ENCODE measurements around the gene NOL9.
A peak's percentile ranks its signal among the peaks of the same experiment; 100 is the strongest.

Gene NOL9

GRCh38 chr1:6585841-6586240 is 31.5 kb upstream of the NOL9 start:
- no peak overlapping the region for H3K4me2 ChIP-seq (ENCODE audit: insufficient read depth, low read length, poor library complexity, severe bottlenecking)
- H3K27ac ChIP-seq (replicated peaks; ENCODE audit: low read length), result no peak overlapping the region

GRCh38 chr1:6585081-6585722 is 30.9 kb upstream of the NOL9 start:
- no peaks in the 10 kb centered on the region for H3K9me3 ChIP-seq (replicated peaks in 1 of 2; ENCODE audit: control insufficient read depth in 2 of 2, insufficient read depth in 1 of 2, low read depth in 1 of 2, low read length in 2 of 2)
- no peak overlapping the region for H2AFZ ChIP-seq (ENCODE audit: low read length)
- no peak overlapping the region for H2BK120ac ChIP-seq (ENCODE audit: low read depth, low read length)
- no peak for DNase-seq (ENCODE audit: low spot score)
- H3K36me3 ChIP-seq (replicated peaks in 1 of 2; ENCODE audit: control insufficient read depth in 2 of 2, insufficient read depth in 2 of 2, low read length in 2 of 2), result peaks cover 29 to 51% of the 10 kb centered on the region in 2 donors
- peaks cover 15% of the 10 kb centered on the region for H3K79me1 ChIP-seq (ENCODE audit: low read depth, low read length)
- H2AK5ac ChIP-seq (ENCODE audit: low read depth, low read length), result no peak overlapping the region
- H3K18ac ChIP-seq (ENCODE audit: low read length), result no peak overlapping the region
- H2BK15ac ChIP-seq (ENCODE audit: low read length), result no peak overlapping the region
- H4K8ac ChIP-seq (ENCODE audit: low read depth, low read length), result peak overlapping the region; percentile 43
- H3K23ac ChIP-seq (ENCODE audit: low read depth, low read length, poor library complexity), result no peak overlapping the region
- H3K4me1 ChIP-seq (ENCODE audit: control insufficient read depth in 2 of 2, insufficient read depth in 1 of 2, low read depth in 1 of 2, low read length in 2 of 2), result peaks cover 7 to 10% of the 10 kb centered on the region in 2 donors
- peak overlapping the region; percentile 60 for H3K9ac ChIP-seq (ENCODE audit: low read depth, low read length, poor library complexity)
- H3K4me3 ChIP-seq (ENCODE audit: low read length in 2 of 2), result no peak overlapping the region
- H3K27me3 ChIP-seq (ENCODE audit: control insufficient read depth in 3 of 3, insufficient read depth in 3 of 3, low read depth in 1 of 3, low read length in 3 of 3), result no peaks in the 10 kb centered on the region
- WGBS, 2 donors (ENCODE audit: extremely low coverage in 2 of 2, insufficient read length in 2 of 2, insufficient replicate concordance in 1 of 2), result no CpG with 5 or more reads among the region's 12 CpGs
- no peak overlapping the region for H3K4me2 ChIP-seq (ENCODE audit: insufficient read depth, low read length, poor library complexity, severe bottlenecking)
- no peak overlapping the region for H2BK12ac ChIP-seq (ENCODE audit: low read length)
- no peak overlapping the region for H3K4ac ChIP-seq (ENCODE audit: low read length)
- no peak overlapping the region for H3K27ac ChIP-seq (replicated peaks; ENCODE audit: low read length)
- peak overlapping the region; percentile 24 for H2BK5ac ChIP-seq (ENCODE audit: low read length)
- H4K91ac ChIP-seq (ENCODE audit: low read depth, low read length, poor library complexity), result no peak overlapping the region
- no peak overlapping the region for H3K14ac ChIP-seq (ENCODE audit: low read length)

More at GRCh38 chr1:6585841-6586240, 31.5 kb upstream of the NOL9 start:
- H3K4me1 ChIP-seq (ENCODE audit: control insufficient read depth in 2 of 2, insufficient read depth in 1 of 2, low read depth in 1 of 2, low read length in 2 of 2), result peaks cover 1 to 4% of the 10 kb centered on the region in 2 donors
- DNase-seq (ENCODE audit: low spot score), result no peak
- H3K23ac ChIP-seq (ENCODE audit: low read depth, low read length, poor library complexity), result no peak overlapping the region
- H3K36me3 ChIP-seq (replicated peaks in 1 of 2; ENCODE audit: control insufficient read depth in 2 of 2, insufficient read depth in 2 of 2, low read length in 2 of 2), result peaks cover 29 to 57% of the 10 kb centered on the region in 2 donors
- no peak overlapping the region for H4K91ac ChIP-seq (ENCODE audit: low read depth, low read length, poor library complexity)
- H3K79me1 ChIP-seq (ENCODE audit: low read depth, low read length), result peaks cover 12% of the 10 kb centered on the region
- H3K9ac ChIP-seq (ENCODE audit: low read depth, low read length, poor library complexity), result no peak overlapping the region
- no peaks in the 10 kb centered on the region for H3K27me3 ChIP-seq (ENCODE audit: control insufficient read depth in 3 of 3, insufficient read depth in 3 of 3, low read depth in 1 of 3, low read length in 3 of 3)
- H3K14ac ChIP-seq (ENCODE audit: low read length), result peak overlapping the region; percentile 21
- H2BK12ac ChIP-seq (ENCODE audit: low read length), result no peak overlapping the region
- H3K4ac ChIP-seq (ENCODE audit: low read length), result no peak overlapping the region
- no peaks in the 10 kb centered on the region for H3K9me3 ChIP-seq (replicated peaks in 1 of 2; ENCODE audit: control insufficient read depth in 2 of 2, insufficient read depth in 1 of 2, low read depth in 1 of 2, low read length in 2 of 2)
- no peak overlapping the region for H4K8ac ChIP-seq (ENCODE audit: low read depth, low read length)
- H2BK5ac ChIP-seq (ENCODE audit: low read length), result peak overlapping the region; percentile 24
- no CpG with 5 or more reads among the region's 7 CpGs for WGBS, 2 donors (ENCODE audit: extremely low coverage in 2 of 2, insufficient read length in 2 of 2, insufficient replicate concordance in 1 of 2)
- H2AFZ ChIP-seq (ENCODE audit: low read length), result no peak overlapping the region
- H2AK5ac ChIP-seq (ENCODE audit: low read depth, low read length), result no peak overlapping the region
- H2BK120ac ChIP-seq (ENCODE audit: low read depth, low read length), result no peak overlapping the region
- H3K18ac ChIP-seq (ENCODE audit: low read length), result no peak overlapping the region
- no peak overlapping the region for H2BK15ac ChIP-seq (ENCODE audit: low read length)
- no peak overlapping the region for H3K4me3 ChIP-seq (ENCODE audit: low read length in 2 of 2)

GRCh38 chr1:6584126-6585080 is 30.1 kb upstream of the NOL9 start:
- peak overlapping the region; percentile 65 for H3K23ac ChIP-seq (ENCODE audit: low read depth, low read length, poor library complexity)
- H3K36me3 ChIP-seq (replicated peaks in 1 of 2; ENCODE audit: control insufficient read depth in 2 of 2, insufficient read depth in 2 of 2, low read length in 2 of 2), result peaks cover 23 to 43% of the 10 kb centered on the region in 2 donors
- no peak overlapping the region for H3K27ac ChIP-seq (replicated peaks; ENCODE audit: low read length)
- H2BK15ac ChIP-seq (ENCODE audit: low read length), result no peak overlapping the region
- no CpG with 5 or more reads among the region's 21 CpGs for WGBS, 2 donors (ENCODE audit: extremely low coverage in 2 of 2, insufficient read length in 2 of 2, insufficient replicate concordance in 1 of 2)
- no peak for DNase-seq (ENCODE audit: low spot score)
- H2AK5ac ChIP-seq (ENCODE audit: low read depth, low read length), result no peak overlapping the region
- no peak overlapping the region for H3K4me2 ChIP-seq (ENCODE audit: insufficient read depth, low read length, poor library complexity, severe bottlenecking)
- no peak overlapping the region for H3K9ac ChIP-seq (ENCODE audit: low read depth, low read length, poor library complexity)
- H3K27me3 ChIP-seq (ENCODE audit: control insufficient read depth in 3 of 3, insufficient read depth in 3 of 3, low read depth in 1 of 3, low read length in 3 of 3), result no peaks in the 10 kb centered on the region
- no peak overlapping the region for H4K91ac ChIP-seq (ENCODE audit: low read depth, low read length, poor library complexity)
- no peak overlapping the region for H2BK120ac ChIP-seq (ENCODE audit: low read depth, low read length)
- H3K4ac ChIP-seq (ENCODE audit: low read length), result peak overlapping the region; percentile 53
- no peak overlapping the region for H3K18ac ChIP-seq (ENCODE audit: low read length)
- H2BK12ac ChIP-seq (ENCODE audit: low read length), result no peak overlapping the region
- no peak overlapping the region for H2AFZ ChIP-seq (ENCODE audit: low read length)
- peak overlapping the region; percentile 43 for H4K8ac ChIP-seq (ENCODE audit: low read depth, low read length)
- H2BK5ac ChIP-seq (ENCODE audit: low read length), result no peak overlapping the region
- H3K4me1 ChIP-seq (ENCODE audit: control insufficient read depth in 2 of 2, insufficient read depth in 1 of 2, low read depth in 1 of 2, low read length in 2 of 2), result peaks cover 9 to 11% of the 10 kb centered on the region in 2 donors
- H3K4me3 ChIP-seq (ENCODE audit: low read length in 2 of 2), result no peak overlapping the region
- H3K79me1 ChIP-seq (ENCODE audit: low read depth, low read length), result peaks cover 19% of the 10 kb centered on the region
- no peak overlapping the region for H3K14ac ChIP-seq (ENCODE audit: low read length)
- no peaks in the 10 kb centered on the region for H3K9me3 ChIP-seq (replicated peaks in 1 of 2; ENCODE audit: control insufficient read depth in 2 of 2, insufficient read depth in 1 of 2, low read depth in 1 of 2, low read length in 2 of 2)

GRCh38 chr1:6582370-6582769 is 28.1 kb upstream of the NOL9 start:
- Histone ChIP-seq H3K9ac (ENCODE audit: low read depth, low read length, poor library complexity) (no peak overlapping the region), H2BK120ac (ENCODE audit: low read depth, low read length) (no peak overlapping the region), H4K91ac (ENCODE audit: low read depth, low read length, poor library complexity) (no peak overlapping the region), H3K4me1 (ENCODE audit: control insufficient read depth in 2 of 2, insufficient read depth in 1 of 2, low read depth in 1 of 2, low read length in 2 of 2) (peaks cover 14 to 27% of the 10 kb centered on the region in 2 donors), H2AK5ac (ENCODE audit: low read depth, low read length) (no peak overlapping the region), H2BK12ac (ENCODE audit: low read length) (no peak overlapping the region), H4K8ac (ENCODE audit: low read depth, low read length) (no peak overlapping the region), H3K36me3 (replicated peaks in 1 of 2; ENCODE audit: control insufficient read depth in 2 of 2, insufficient read depth in 2 of 2, low read length in 2 of 2) (peaks cover 6 to 23% of the 10 kb centered on the region in 2 donors), H3K4me3 (ENCODE audit: low read length in 2 of 2) (no peak overlapping the region), H3K23ac (ENCODE audit: low read depth, low read length, poor library complexity) (no peak overlapping the region), H3K14ac (ENCODE audit: low read length) (no peak overlapping the region), H3K4ac (ENCODE audit: low read length) (no peak overlapping the region), H2BK5ac (ENCODE audit: low read length) (no peak overlapping the region), H2AFZ (ENCODE audit: low read length) (no peak overlapping the region), H3K27me3 (ENCODE audit: control insufficient read depth in 3 of 3, insufficient read depth in 3 of 3, low read depth in 1 of 3, low read length in 3 of 3) (no peaks in the 10 kb centered on the region), H3K9me3 (replicated peaks in 1 of 2; ENCODE audit: control insufficient read depth in 2 of 2, insufficient read depth in 1 of 2, low read depth in 1 of 2, low read length in 2 of 2) (no peaks in the 10 kb centered on the region), H3K27ac (replicated peaks; ENCODE audit: low read length) (no peak overlapping the region), H3K18ac (ENCODE audit: low read length) (no peak overlapping the region), H3K79me1 (ENCODE audit: low read depth, low read length) (peaks cover 20% of the 10 kb centered on the region), H2BK15ac (ENCODE audit: low read length) (no peak overlapping the region), H3K4me2 (ENCODE audit: insufficient read depth, low read length, poor library complexity, severe bottlenecking) (no peak overlapping the region)
- DNase-seq (ENCODE audit: low spot score), result no peak
- no CpG with 5 or more reads among the region's 1 CpG for WGBS, 2 donors (ENCODE audit: extremely low coverage in 2 of 2, insufficient read length in 2 of 2, insufficient replicate concordance in 1 of 2)

Measured in neuronal stem cell (in vitro differentiated cells).